Muscle of back (tissue), 13 donors: ENCODE measurements around the gene USP4. TPM values are rescaled to one million over a fixed set of nuclear protein-coding genes. Genes with fewer than 3 reads are reported as not detected.
"Not testable (repeated sequence)": the region's sequence is repeated elsewhere in the genome, so short reads cannot be mapped to it uniquely, and the experiment has no call there.

Experiments used
- DNase-seq, 3 donors: peaks; one replicate each; pipeline versions ENCODE4 v3.0.0 to v3.0.0-alpha.2; 2013
- long read RNA-seq, 9 donors: transcript quantifications; one replicate each; lab custom pipeline, GENCODE V29; 2026
- polyA plus RNA-seq, 10 donors: library from polyadenylated mRNA; unstranded; fragments of 120-200 nt; gene quantifications; one replicate each; pipeline ENCODE4 v1.2.1, GENCODE V29; 2013; ENCODE audit not compliant: insufficient read length in 10 of 10

The USP4 gene, protein sequence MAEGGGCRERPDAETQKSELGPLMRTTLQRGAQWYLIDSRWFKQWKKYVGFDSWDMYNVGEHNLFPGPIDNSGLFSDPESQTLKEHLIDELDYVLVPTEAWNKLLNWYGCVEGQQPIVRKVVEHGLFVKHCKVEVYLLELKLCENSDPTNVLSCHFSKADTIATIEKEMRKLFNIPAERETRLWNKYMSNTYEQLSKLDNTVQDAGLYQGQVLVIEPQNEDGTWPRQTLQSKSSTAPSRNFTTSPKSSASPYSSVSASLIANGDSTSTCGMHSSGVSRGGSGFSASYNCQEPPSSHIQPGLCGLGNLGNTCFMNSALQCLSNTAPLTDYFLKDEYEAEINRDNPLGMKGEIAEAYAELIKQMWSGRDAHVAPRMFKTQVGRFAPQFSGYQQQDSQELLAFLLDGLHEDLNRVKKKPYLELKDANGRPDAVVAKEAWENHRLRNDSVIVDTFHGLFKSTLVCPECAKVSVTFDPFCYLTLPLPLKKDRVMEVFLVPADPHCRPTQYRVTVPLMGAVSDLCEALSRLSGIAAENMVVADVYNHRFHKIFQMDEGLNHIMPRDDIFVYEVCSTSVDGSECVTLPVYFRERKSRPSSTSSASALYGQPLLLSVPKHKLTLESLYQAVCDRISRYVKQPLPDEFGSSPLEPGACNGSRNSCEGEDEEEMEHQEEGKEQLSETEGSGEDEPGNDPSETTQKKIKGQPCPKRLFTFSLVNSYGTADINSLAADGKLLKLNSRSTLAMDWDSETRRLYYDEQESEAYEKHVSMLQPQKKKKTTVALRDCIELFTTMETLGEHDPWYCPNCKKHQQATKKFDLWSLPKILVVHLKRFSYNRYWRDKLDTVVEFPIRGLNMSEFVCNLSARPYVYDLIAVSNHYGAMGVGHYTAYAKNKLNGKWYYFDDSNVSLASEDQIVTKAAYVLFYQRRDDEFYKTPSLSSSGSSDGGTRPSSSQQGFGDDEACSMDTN
- 10 to 100 TPM; 30.0 to 66.4 (median 46.6) TPM for polyA plus RNA-seq
- long read RNA-seq, donor 1, partial matches to known transcripts: 0 of 1 reads
- long read RNA-seq, donor 1, other reads (novel, unspliced or antisense): 0 of 1 reads
- long read RNA-seq, donor 2, partial matches to known transcripts: 0 of 2 reads
- long read RNA-seq, donor 2, other reads (novel, unspliced or antisense): 0 of 2 reads
- long read RNA-seq, donor 3: 0 reads
- long read RNA-seq, donor 4, partial matches to known transcripts: 0 of 3 reads
- long read RNA-seq, donor 4, other reads (novel, unspliced or antisense): 0 of 3 reads
- long read RNA-seq, donor 5, partial matches to known transcripts: 0 of 4 reads
- long read RNA-seq, donor 5, other reads (novel, unspliced or antisense): 0 of 4 reads
- long read RNA-seq, donor 6, partial matches to known transcripts: 0 of 2 reads
- long read RNA-seq, donor 6, other reads (novel, unspliced or antisense): 0 of 2 reads
- long read RNA-seq, donor 7, partial matches to known transcripts: 0 of 5 reads
- long read RNA-seq, donor 7, other reads (novel, unspliced or antisense): 0 of 5 reads
- long read RNA-seq, donor 8, partial matches to known transcripts: 0 of 2 reads
- long read RNA-seq, donor 8, other reads (novel, unspliced or antisense): 0 of 2 reads
- long read RNA-seq, donor 9, partial matches to known transcripts: 0 of 2 reads
- long read RNA-seq, donor 9, other reads (novel, unspliced or antisense): 0 of 2 reads

DNA sequence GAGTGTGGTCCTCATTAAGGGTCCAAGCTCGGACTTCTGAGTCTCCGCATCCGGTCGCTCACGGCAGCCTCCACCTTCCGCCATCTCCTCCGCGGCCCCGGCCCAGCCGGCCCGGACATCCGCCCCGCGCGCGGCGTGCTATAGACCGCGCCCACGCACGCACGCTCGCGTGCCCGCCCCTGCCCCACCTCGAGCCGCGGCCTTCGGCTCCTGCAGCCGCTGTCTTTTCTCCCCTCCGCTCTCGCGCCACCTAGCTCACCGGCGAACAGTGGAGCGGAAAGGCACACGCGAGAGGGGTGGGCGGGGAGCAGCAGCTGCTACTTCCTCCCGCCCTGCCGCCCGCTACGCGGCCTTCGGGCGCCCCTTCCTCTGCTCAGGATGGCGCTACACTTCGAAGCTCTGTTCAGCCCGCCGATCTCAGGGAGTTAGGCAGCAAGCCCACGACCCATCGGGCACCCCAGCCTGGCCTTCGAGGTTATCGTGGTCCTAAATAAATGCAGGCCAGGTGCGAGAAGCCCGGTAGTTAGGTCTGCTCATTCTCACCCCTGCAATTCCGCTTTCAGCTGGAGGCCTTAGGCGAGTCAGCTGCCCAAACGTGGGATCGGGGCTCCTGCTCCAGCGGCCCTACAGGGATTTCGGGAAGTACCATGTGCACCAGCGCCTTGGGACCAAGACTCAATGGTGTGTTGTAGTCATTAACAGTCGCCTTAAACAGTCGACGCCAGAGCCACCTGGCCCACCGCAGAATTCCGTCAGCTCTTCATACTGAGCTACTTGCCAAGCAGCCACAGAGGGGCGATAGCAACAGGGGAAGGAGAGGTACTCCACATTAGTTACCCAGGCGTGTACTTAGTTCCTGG lies at the start of gene USP4:
USP4 (minus strand) TSS at position 113 of the 860 bp plus-strand sequence; CDS start at position 84, 29 bp downstream.
- peak; percentile 90 to 97 (median 92) for DNase-seq

DNA sequence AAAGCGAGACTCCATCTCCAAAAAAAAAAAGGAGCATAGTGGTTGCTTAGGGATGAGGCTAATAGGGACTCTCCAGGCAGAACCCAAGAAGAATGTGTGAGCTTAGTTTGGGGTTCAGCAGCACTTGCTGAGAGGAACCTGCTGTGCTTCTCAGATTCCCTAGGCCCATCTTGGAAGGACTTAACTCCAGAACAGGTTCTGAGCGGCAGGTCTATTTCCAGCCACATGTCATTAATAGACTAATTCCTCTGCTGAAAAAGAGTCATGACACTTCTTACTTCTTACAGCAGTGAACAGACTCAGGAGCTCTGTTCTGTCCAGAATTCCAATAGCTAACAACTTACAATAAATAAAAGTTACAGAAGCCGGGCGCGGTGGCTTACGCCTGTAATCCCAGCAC lies 49.4 kb upstream of the USP4 start:
- DNase-seq: no peak

DNA sequence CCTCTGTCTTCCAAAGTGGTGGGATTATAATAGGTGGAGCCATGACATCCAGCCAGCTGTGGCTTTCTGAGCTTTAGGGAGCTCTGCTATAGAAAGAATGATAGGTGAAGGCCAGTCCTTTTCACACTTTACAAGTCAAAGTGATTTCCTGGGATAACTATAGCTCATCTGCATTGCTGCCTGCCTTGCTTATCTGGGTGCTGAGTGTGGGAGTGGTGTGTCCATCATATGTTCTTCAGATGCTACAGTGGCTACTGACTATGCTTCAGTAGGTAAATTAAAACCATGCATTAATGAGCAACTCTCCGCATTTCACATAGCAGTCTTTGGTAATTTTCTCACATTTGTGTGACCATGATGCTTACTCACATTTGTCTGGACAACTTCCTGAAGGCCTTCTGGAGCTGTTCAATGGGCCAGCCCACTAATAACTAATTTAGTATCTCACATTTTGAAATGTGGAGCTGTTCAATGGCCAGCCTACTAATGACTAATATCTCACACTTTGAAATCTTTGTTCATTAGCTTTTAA lies 48.5 kb upstream of the USP4 start:
- no peak for DNase-seq

DNA sequence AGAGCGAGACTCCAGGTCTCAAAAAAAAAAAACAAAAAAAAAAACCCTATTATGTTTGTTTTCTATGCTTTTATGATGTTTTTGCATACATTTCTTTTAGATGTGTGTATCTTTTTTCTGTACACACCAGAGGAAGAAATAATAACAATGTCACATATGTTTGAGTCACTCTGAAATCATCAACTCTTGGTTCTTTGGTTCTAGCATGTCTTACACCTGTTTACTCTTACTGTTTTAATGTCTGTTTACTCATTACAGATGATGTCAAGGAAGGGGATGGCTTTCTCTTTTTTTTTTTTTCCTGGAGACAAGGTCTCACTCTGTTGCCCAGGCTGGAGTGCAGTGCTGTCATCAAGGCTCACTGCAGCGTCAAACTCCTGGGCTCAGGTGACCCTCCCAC lies 47.9 kb upstream of the USP4 start:
- no peak for DNase-seq

DNA sequence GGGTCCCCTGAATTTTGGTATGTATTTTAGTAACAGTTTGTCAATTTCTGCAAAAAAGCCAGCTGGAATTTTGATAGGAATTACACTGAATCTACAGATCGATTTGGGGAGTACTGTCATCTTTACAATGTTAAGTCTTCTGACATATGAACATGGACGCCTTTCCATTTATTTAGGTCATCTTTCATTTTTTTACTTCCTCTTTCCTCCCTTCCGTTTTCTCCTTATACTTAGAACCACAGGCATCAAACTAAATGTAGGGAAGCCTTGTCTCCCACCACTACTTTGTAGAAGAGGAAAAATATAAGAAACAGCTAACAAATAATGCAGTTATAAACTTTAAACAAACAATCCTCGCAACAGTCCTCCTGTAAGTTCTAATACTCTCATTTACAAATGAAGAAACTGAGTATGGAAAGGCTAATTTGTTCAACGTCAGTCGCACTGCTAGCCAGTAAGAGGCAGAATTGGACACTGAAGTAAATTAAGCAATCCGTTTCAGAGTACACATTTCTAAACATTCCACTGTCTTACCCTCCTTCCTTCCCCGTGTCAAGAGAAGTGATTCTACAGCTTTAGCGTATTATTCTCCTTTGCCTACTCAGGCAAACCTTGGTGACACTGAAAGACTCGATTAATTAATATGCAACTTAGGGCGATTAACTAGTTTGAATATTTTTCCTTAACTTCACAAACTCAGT lies 46.4 kb upstream of the USP4 start:
- DNase-seq: no peak

DNA sequence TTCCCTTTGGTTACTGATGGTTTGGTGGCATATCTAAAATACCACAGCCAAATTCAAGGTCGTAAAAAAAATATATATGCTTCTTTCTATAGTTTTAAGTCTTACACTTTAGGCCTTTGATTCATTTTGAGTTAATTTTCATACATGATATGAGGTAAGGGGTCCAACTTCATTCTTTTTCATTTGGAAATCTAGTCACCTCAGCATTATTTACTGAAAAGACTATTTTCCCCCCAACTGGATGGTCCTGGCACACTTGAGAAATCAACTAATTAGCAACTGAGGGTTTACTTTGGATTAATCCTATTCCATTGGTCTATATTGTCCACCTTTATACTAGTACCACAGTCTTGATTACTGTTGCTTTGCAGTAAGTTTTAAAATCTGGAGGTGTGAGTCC lies 45.8 kb upstream of the USP4 start:
- no peak for DNase-seq

DNA sequence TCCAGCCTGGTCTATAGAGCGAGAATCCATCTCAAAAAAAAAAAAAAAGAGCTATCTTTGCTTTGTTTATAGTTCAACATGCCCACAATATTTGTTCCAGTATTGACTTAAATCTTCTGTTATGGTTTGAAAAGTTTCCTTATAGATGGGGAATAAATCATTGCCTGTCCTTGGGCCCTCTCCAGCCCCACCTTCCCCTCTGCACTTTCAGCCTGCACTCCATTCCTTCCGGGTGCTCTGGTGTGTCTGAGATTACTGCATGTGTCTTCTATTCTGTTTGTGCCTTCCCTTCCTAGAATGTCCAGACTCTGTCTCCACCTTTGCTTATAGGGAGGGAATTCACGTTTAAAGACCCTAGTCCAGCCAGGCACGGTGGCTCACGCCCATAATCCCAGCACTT lies 43.5 kb upstream of the USP4 start:
- DNase-seq: no peak

DNA sequence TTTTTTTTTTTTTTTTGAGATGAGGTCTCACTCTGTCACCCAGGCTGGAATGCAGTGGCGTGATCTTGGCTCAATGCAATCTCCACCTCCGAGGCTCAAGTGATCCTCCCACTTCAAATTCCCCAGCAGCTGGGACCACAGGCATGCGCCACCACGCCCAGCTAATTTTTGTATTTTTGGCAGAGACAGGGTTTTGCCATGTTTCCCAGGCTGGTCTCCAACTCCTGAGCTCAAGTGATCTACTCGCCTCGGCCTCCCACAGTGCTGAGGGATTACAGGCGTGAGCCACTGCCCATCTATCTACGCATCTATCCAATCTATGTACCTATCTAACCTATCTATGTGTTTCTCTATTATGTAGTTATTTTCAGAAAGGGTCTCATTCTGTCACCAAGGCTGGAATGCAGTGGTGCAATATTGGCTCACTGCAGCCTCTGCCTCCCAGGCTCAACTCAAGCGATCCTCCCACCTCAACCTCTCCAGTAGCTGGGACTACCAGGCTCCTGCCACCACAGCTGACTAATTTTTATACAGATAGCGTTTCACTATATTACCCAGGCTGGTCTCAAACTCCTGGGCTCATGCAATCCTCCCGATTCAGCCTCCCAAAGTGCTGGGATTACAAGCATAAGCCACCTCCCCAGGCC lies 38.5 kb upstream of the USP4 start:
- DNase-seq: peak in 1 of 3 donors; percentile 54

DNA sequence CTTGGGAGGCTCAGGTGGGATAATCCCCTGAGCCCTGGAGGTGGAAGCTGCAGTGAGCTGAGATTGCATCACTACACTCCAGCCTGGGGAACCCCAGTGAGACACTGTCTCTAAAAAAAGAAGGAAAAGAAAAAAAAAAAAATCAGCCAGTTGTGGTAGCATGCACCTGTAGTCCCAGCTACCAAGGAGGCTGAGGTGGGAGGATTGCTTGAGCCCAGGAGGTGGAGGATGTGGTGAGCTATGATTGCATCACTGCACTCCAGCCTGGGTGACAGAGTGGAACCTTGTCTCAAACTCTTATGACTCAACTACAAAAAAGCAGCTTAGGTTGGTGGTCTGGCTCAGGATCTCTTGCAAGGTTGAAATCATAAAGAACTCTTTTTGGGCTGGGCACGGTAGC lies 37.6 kb upstream of the USP4 start:
- no peak for DNase-seq

DNA sequence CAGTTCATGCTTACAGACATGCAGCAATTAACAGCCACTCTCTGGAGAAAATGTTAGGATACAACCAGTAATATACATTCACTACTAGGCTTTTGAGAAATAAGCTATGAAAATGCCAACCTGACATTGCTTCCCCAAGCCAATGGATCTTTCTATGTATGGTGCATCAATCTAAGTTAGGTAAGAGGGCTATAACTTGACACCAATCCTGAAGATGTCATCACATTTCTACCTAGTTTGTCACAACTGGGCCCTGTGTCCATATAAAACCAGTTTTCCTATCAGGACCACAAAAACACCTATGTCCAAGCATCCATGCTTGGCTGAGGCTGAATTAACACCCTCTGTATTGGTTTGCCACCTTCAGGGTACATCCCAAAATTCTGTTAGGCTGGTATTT lies 32.1 kb upstream of the USP4 start:
- no peak for DNase-seq

DNA sequence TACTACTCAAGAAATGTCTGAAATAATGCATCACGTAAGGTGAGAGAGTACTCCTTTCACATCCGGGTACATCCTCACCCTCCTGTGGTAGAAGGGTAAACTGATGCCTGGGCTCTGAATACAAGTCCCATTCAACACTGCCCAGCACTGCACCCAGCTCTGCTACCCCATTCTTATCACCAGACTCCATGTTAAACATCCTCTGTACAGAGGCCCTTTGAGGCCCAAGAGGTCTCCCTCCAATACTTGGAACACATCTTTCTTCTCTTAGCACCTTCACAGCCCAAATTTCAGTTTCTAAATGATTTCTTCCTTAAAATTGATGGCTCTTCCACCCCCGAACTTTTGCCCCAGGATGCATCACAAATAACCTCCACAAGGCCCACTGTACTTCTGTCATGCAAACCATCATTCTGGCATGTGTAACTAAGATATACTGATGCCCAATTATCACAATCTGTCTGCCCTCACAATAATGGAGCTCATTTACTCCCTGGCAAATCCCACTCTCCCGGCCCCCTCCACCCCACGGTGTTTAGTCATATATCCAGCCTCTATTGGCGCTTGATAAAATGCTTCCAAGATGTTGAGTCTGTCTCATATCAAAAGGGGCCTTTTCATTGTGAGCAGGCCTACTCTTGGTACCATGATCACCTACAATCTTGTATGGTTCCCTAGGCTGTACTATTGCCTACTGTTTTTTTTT lies 30.9 kb upstream of the USP4 start:
- DNase-seq: no peak

DNA sequence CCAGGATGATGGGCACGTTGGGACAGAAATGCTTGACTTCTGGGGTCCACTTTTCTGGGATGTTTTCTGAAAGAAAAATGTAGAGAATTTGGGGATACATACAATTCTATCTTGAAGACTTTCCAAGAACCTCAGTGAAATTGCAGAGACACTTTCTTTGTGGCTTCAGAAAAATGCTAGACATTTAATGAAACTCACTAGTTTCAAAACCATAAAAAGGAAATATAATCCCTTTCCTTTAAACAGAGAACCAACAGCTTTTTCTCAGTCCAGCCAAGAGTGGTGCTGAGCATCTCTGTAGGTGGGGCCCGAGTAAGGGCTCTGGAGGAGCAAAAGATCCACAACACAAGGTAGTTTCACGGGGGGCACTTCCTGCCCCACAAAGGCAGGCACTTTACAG lies 22.7 kb upstream of the USP4 start:
- no peak for DNase-seq

DNA sequence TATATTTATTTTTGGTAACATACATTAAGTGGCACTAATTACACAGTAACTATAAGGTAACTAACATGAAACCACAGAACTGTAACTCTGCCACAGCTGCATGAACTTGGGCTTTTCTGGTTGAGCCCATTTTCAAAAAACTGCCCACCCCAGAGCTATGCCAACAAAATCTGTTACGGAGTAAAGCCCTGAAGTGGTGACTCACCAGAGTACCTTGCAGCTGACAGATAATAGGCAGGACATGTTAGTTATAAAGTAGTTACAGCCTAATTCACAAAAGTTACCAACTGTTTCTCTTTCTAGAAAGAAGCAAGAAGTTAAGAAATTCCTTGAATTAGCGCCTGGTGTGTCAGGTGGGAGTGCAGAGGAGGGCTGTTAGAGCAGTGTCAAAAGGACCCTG lies 19.8 kb upstream of the USP4 start:
- DNase-seq: no peak

DNA sequence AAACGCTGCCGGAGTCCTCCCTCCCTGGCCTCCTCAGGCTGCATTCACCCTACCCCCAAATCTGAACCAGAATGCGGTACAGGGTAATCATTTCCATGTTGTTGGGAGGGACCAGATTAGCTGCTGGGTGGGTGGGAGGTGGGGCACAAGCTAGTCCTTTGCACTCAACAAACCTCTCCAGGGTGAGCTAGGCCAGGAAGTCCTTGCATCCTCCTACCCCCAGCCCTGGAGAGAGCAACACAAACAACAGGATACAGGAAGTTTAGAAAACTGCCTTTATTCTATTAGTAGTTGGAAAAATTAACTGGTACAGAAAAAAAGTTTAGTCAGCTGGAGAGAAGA lies 19.0 kb upstream of the USP4 start:
- no peak for DNase-seq

DNA sequence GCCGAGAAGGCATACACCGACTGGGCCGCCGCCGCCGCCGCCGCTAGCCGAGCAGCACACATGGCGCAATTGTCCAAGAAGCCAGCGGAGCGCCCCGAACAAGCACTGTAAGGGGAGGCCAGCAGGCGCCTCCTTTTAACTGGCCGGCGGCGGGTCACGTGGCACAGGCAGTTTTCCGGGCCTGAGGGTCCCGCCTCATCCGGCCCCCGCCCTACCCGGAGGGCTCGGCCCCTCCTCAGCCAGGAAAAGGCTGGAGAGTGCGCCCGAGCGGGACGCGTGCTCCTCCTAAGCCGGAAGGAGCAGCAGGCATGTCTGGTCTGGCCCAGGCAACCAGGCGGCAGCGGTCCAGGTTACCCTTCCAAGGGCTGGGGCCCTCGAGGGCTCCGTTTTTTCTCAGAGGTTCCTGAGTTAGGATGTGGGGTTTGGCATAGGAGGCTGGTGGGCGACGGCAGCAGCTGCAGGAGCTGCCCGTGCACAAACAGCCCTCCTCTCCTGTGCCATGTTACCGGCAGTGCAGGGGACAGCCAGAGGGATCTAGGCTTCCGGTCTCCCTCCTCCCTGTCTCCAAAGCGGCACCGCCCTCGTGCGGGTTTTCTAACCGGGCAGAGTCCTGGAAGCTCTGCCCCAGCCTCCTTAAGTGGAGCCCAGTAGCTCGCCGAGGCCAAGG lies 18.5 kb upstream of the USP4 start, which contains the start of gene GPX1:
GPX1 (minus strand) TSS at position 137 of the 667 bp plus-strand sequence; CDS start at position 62, 75 bp downstream.
- peak; percentile 94 to 97 (median 95) for DNase-seq

DNA sequence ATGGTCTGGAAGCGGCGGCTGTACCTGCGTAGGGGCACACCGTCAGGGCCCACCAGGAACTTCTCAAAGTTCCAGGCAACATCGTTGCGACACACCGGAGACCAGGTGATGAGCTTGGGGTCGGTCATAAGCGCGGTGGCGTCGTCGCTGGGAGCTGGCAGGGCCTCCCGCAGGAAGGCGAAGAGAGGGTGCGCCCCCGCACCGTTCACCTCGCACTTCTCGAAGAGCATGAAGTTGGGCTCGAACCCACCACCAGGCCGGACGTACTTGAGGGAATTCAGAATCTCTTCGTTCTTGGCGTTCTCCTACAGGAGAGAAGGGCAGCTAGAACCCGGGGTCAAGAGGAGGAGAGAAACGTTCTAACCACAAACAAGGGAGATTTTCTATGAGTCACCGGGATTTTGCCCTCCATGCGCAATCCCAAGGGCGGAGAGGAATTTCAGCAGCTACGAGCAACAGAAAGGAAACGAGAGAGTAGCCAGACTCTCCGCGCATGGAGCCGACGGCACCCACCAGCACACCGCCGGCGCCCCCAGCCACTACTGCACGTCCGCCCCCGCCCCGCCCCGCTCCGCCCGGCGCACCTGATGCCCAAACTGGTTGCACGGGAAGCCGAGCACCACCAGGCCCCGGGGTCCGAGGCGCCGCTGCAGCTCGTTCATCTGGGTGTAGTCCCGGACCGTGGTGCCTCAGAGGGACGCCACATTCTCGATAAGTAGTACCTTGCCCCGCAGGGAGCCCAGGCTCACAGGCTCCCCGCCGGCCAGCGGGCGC lies 17.8 kb upstream of the USP4 start:
- DNase-seq: peak; percentile 36 to 74 (median 73)

DNA sequence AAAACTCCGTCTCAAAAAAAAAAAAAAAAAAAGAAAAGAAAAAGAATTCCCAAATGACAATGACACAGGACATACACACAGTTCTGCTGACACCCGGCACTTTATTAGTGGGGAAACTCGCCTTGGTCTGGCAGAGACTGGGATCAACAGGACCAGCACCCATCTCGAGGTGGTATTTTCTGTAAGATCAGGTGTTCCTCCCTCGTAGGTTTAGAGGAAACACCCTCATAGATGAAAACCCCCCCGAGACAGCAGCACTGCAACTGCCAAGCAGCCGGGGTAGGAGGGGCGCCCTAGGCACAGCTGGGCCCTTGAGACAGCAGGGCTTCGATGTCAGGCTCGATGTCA lies 17.2 kb upstream of the USP4 start:
- DNase-seq: not testable (repeated sequence)
